Stimulated activated CD8-positive, alpha-beta memory T cell treated with anti-CD3 and anti-CD28 coated beads, Interleukin-7, amount 100 ng/mL, for 48 hours (primary cell): ENCODE measurements around the gene COX7A1.
"Not testable (repeated sequence)": the region's sequence is repeated elsewhere in the genome, so short reads cannot be mapped to it uniquely, and the experiment has no call there.

Source experiments
- DNase-seq, 2 donors: peaks; one replicate each; pipeline ENCODE4 v3.0.0-alpha.2; 2020; ENCODE audit warnings: low read depth in 1 of 2; ENCODE audit errors: extremely low read depth in 1 of 2

COX7A1 gene

DNA sequence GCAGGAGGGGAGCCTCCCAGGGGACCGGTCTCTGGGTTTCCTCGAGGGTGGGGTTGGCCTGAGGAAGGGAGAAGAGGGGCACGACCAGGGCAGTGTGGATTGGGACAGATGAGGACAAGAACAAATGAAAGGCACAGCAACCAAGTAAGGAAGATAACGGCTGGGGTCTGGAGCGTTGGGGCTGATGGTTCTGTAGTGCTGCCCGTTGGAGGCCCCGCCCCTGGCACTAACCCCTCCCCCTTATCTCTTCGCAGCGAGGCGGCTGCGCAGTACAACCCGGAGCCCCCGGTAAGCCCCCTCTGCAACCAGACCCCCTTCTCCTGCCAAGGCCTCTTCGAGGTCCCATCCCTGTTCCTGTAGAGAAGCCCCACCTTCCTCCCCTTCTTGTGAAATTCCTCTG lies 10.2 kb downstream of the COX7A1 start:
- DNase-seq = no peak

- DNase-seq = peak; percentile 72 to 74
These were observed 11.0 kb downstream of the COX7A1 start for GRCh38 chr19:36141039-36141927.

DNA sequence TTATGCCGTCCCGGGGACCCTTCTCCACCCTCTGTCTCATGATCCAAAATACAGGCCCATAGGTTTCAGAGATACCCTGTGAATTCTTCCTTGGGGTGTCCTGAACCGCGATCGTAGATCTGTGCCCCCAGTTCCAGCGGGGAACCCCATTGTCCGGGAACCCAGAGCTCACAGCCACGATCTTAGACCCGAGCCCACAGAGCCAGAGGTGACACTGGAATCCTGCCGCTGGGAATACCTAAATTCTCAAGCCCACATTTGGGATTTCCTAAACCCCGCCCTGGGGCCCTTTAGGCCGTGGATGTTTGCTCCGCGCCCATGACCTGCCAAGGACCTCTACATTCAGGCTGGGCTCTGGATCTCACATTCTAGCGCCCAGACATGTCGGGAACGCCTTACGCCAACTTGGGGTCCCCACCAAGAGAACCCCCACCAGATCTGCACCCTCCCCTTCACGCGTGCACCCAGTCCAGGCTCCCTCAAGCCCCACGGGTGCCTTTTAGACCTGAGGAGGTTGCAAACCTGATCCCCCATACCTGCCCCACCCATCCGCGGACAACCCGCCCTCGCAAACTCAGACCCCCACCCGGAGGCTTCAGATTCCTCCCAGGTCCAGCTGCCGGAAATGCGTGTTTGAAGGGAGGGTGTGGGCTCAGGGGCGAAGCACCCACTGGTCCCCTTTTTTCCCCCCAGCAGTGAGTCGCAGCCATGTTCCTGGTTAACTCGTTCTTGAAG lies 11.8 kb downstream of the COX7A1 start:
- no peak for DNase-seq

DNA sequence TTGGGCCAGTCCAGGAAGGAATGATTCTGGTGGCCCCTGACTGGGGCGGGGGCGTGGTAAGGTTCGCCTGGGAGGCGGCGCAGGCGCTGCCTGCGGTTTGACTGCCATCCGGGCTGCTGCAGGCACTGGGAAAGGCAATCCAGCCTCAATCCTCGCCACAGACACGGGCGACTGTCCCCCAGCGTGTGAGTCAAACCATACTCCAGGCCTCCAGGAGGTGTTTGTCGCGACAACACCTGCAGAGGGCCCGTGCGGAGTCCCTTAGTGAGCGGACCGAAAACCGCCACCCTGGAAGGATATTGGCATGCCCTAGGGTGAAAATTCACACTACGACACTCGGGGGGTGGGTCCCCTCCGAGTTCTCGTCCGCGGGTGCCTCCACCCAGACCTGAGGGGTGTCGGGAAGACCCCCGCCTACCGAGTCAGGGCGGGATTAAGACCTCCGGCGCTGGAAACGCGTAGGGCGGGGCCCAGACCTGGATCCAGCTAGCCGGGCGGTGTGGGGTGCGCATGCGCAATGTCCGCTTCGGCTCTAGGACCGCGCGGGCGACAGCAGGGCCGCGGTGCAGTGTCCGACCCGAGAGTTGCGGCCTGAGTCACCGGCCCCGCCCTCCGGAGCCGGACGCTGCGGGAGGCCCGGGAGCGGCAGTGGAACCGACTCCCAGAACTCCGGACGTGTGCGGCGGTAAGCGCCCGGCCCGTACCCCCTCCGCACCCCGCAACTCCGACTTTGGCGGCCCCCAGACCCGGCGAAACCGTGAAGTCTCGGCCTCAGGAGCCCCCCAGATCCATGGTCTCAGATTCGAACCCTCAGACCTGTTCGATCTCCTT lies 12.6 kb downstream of the COX7A1 start, which contains the start of gene CAPNS1:
TSS of gene CAPNS1 (plus strand) at position 594 of the 831 bp plus-strand sequence. CDS start 946 bp downstream, outside the sequence.
- peak; percentile 94 to 95 for DNase-seq

DNA sequence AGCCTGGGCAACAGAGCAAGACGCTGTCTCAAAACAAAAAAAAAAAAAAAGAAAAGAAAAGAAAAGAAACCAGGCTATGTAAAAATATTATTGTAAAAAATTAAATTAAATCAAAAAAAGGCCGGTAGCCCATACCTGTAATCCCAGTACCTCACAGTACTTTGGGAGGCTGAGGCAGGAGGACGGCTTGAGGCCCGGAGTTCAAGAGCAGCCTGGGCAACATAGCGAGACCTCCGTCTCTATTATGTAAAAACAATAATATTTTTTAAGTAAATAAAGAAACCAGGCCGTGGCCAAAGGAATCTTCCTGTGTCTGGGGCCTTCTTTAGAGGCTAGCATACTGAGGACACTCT lies 13.2 kb downstream of the COX7A1 start:
- DNase-seq = no peak

- DNase-seq = no peak
These were observed 15.1 kb downstream of the COX7A1 start for GRCh38 chr19:36136964-36137686.

- DNase-seq = not testable (repeated sequence)
These were observed 17.4 kb downstream of the COX7A1 start for GRCh38 chr19:36134867-36135266.

GRCh38 chr19:36131221-36131620 lies 21.0 kb downstream of the COX7A1 start:
- DNase-seq = not testable (repeated sequence)

- DNase-seq = no peak
These were observed 23.9 kb downstream of the COX7A1 start for GRCh38 chr19:36128392-36128736.

- no peak for DNase-seq
These were observed 26.7 kb downstream of the COX7A1 start for GRCh38 chr19:36125557-36125956.

GRCh38 chr19:36121486-36122124 lies 30.6 kb downstream of the COX7A1 start:
- no peak for DNase-seq

DNA sequence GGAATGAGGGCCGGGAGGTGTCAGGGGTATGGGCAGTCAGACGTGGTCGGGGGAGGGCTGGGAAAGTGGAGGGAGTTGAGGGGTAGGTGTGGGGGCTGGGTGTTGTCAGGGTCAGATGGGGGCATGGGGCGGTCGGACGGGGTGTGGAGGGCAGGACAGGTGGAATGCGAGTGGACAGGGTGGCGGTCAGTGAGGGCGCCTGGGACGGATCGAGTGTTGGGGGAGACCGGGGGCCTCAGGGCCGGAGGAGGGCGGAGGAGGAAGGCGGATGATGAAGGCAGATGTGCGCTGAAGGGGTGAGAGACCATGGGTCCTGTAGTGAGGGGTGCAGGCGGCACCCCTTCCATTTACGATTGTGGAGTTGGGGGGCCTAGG lies 31.3 kb downstream of the COX7A1 start:
- DNase-seq = no peak

GRCh38 chr19:36120092-36120983 lies 31.9 kb downstream of the COX7A1 start:
- DNase-seq = no peak

- DNase-seq = no peak
These were observed 36.0 kb downstream of the COX7A1 start for GRCh38 chr19:36116344-36116637.

GRCh38 chr19:36115453-36116343 lies 36.5 kb downstream of the COX7A1 start, which contains the start of gene TBCB:
Gene TBCB, plus strand, starts transcription at chr19:36115468. Its CDS starts 93 bp downstream, at chr19:36115561.
- DNase-seq = peak; percentile 73 to 77

DNA sequence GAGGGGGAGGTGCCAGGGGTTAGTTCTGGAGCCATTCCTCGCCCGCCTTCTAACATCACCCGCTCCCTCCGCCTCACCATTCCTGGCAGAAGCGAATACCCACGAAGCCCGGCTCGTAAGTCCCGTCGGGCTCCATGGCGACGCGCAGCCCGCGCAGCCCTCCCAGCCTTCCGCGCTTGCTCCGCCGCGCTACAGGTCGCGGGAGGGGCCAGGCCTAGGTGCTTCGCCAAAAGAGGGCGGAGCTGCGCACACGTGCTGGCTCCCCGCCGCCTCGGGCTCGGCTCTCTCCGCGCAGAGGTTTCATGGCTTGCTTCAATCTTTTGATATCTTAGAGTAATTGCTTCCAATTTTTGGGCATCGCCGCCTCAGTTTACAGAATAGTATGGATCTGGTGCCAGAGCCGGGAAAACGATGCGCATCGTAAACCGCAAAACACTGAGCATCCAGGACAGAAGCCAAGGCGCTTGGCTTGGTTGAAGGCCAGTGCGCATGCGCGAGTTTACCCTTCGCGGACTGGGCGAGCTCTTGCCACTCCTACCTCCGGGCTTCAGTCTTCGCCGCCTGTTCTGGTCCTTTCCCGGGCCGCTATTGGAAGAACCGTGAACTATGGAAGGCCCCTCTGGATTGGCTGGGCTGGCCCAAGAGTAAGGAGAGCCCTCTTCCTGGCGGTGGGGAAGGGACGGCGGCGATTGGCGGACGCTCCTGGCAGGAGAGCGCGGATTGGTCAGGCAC lies 37.4 kb downstream of the COX7A1 start, which contains the start of gene POLR2I:
TSS of gene POLR2I (minus strand) at position 155 of the 732 bp plus-strand sequence. CDS start at position 136, 19 bp downstream.
- DNase-seq = peak; percentile 96 to 99
